ENCODE results near the gene AGPAT3.

Gene AGPAT3

DNA sequence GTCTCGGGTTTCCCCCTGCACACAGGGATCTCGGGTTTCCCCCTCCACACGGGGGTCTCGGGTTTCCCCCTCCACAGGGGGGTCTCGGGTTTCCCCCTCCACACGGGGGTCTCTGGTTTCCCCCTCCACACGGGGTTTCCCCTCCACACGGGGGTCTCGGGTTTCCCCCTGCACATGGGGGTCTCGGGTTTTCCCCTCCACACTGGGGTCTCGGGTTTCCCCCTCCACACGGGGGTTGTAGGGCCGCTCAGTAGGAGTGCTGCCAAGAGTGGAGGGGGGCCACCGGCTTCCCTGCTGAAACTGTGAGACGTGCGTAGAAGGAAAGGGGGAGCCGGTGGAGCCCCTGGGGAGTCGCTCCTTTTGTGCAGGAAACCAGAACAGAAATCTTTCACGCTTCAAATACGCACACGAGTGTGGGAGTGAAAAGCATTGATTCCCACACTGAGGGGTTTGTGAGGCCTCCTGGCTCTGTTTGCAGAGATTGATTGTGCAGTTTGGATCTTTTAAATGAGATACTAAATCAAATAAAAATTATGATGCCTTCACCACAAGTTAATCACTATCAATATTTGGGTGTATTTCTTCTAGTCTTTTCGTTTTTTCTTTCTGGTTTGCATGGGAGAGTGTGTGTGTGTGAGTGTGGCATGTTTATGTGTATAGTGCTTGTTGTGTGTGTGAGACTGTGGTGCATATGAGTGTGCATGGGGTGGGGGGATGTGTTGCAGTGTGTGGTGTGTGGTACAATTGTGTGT lies 92.8 kb downstream of the AGPAT3 start:
- no peak for DNase-seq

DNA sequence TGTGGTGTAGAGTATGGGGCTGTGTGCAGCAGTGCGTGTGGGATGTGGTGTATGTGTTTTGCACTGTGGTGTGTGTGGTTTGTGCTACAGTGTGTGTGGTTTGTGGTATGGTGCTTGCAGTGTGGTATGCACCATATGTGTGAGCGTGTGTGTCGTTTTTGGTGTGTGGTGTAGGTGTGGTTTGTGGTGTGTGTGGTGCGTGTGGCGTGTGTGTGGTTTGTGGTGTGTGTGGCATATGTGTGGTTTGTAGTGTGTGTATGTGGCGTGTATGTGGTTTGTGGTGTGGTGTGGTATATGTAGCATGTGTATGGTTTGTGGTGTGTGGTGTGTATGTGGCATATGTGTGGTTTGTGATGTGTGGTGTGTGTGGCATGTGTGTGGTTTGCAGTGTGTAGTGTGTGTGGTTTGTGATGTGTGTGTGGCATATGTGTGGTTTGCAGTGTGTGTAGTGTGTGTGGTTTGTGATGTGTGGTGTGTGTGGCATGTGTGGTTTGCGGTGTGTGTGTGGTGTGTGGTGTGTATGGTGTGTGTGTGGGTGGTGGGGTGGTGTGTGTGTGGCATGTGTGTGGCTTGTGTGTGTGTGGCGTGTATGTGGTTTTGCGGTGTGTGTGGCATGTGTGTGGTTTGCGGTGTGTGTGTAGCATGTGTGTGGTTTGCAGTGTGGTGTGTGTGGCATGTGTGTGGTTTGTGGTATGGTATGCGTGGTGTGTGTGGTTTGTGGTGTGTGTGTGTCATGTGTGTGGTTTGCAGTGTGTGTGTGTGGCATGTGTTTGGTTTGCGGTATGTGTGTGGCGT lies 93.5 kb downstream of the AGPAT3 start:
- DNase-seq, result no peak

DNA sequence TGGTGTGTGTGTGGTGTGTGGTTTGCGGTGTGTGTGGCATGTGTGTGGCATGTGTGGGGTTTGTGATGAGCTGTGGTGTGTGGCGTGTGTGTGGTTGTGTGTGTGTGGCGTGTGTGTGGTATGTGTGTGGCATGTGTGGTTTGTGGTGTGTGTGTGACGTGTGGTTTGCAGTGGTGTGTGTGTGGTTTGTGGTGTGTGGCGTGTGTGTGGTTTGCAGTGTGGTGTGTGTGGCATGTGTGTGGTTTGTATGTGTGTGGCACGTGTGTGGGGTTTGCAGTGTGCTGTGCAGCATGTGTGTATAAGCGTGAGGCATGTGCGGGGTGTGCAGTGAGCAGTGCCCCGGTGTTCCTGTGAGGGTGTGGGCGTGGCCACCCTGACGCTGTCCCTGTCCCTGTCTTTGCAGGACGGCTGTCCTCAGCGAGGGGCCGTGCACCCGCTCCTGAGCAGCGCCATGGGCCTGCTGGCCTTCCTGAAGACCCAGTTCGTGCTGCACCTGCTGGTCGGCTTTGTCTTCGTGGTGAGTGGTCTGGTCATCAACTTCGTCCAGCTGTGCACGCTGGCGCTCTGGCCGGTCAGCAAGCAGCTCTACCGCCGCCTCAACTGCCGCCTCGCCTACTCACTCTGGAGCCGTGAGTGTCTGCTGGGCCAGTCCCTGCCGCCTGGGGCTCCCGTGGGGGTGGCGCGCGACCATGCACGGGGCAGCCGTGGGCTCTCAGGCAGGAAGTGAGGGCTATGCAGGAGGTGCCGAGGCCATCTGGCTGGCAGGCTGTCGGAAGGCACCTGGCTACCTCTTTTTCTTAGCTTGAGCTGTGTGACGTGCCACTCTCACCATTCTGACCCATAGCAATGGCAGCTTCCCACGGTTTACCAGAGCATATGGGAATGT lies 94.5 kb downstream of the AGPAT3 start:
- no peak for DNase-seq

DNA sequence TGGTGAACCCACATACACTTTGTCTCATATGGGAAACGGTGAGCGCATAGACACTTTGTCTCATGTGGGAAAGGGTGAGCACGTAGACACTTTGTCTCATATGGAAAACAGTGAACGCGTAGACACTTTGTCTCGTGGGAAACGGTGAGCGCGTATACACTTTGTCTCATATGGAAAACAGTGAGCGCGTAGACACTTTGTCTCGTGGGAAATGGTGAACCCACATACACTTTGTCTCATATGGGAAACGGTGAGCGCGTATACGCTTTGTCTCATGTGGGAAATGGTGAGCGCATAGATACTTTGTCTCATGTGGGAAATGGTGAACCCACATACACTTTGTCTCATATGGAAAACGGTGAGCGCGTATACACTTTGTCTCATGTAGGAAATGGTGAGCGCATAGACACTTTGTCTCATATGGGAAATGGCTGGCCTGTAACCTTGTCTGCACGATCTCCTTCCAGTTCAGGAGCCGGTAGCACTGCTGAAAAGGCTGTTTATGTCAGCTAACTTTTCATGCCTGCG lies 96.4 kb downstream of the AGPAT3 start:
- DNase-seq, result no peak

DNA sequence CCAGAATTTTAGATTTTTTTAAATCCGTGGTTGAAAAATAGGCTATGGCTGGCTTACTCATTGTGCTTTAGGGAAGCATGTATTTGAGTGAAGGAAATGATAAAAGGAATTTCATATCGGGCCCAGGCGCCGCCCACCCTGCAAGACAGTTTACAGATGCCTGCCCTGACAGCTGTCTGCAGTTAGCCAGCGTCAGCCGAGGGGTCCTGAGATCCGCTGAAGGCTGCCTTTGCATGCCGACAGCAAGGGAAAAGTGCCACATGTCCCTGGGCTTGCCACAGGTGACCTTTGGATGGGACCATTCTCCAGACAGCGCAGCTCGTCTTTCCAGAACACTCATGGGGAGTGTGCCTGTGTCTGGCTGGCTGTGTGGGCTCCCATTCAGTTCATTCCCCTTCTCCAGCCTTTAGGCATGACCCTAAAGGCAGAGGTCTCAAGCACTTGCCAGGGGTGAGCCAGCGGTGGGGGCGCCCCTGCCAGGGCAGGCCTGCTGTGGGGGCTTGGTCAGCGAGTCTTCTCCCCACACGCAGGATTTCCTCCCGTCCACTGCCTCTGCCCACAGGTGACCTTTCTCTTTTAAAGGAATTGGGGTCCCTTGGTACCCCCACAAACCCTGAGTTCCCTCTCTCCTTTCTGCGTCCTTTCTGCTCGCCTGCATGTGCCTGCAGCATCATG lies 101.0 kb downstream of the AGPAT3 start:
- no peak for DNase-seq

DNA sequence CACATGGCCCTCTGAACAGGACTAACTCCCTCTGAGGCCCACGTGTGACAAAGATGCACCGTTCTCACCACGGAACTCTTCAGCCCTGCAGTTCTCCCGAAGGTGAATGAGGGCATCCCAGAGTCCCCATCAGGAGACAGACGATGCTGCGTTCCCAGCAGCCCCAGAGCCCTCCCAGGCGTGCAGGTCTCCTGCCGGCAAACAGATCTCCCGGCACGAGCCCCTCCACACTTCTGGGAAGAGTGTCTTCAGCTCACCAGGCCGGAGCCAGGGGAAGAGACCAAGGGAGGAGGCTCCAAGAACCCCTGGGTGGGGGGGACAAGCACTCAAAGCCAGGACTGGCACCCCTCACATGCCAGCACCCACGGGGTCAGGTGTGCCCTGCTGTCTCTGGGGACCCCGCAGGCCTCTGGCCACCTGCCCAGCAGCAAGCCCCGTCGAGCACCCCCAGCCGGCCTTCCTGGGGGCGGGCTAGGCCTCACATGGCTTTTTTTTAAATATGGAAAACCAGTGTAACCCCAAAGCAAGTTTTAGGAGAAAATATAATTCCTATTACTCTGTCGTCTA lies 102.0 kb downstream of the AGPAT3 start:
- DNase-seq, result no peak

DNA sequence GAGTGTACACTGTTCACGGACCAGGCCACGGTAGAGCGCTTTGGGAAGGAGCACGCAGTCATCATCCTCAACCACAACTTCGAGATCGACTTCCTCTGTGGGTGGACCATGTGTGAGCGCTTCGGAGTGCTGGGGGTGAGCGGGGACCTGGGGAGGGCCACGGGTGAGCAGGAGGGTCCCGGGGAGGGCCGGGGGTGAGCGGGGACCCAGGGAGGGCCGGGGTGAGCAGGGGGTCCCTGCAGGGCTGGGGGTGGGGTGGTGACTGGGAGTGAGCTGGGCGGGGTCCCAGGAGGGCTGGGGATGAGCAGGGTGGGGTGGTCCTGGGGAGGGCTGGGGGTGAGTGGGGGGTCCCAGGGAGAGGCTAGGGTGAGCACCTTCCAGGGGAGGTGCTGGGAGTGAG lies 103.0 kb downstream of the AGPAT3 start:
- no peak for DNase-seq

DNA sequence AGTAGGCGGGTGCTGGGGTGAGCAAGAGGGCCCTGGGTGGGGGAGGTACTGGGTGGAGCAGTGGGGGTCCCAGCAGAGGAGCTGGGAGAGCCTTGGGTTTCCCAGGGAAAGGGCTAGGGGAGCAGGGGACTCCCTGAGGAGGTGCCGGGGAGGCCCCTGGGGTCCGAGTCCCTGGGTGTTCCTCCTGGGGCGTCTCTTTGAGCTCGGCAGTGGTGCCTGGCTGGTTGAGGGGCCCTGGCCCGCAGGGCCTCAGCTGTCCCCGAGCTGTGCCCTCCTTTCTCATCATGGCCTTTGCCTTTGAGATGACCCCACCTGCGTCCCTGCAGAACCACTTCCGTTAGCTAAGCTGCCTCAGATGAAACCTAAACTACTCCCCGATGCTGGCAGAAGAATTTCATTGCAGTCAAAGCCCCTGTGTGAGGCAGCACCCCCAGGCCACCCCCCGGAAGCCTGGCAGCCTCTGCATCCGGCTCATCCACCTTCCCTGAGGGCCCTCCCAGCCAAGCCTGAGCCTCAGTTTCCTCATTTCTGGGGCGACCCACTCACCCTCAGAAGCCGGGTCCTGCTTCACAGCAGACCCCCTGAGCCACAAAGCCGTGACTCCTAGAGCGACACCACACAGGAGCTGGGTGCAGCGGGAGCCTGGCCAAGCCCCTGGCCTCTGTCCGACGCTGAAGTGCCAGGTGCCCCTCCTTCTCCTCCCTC lies 103.5 kb downstream of the AGPAT3 start:
- no peak for DNase-seq

DNA sequence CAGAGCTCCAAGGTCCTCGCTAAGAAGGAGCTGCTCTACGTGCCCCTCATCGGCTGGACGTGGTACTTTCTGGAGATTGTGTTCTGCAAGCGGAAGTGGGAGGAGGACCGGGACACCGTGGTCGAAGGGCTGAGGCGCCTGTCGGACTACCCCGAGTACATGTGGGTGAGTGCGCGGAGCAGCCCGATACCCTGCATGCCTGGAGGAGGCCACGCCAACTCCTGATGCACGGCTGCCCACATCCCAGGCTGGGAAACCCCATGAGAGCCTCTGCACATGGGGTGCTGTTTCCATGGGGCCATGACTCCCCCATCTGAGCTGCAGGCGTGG lies 104.1 kb downstream of the AGPAT3 start:
- DNase-seq, result no peak

DNA sequence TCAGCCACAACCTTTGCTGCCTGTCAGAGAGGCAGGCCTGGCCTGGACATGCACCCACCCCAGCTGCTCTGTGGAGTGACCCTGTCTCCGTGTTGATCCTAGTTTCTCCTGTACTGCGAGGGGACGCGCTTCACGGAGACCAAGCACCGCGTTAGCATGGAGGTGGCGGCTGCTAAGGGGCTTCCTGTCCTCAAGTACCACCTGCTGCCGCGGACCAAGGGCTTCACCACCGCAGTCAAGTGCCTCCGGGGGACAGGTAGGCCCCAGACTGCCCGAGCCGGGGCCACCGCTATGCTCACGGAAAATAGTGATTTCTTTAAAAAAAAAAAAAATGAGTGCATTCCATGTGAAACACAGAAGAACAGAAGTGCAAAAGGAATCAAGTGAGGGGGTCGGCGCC lies 105.5 kb downstream of the AGPAT3 start:
- DNase-seq, result no peak

DNA sequence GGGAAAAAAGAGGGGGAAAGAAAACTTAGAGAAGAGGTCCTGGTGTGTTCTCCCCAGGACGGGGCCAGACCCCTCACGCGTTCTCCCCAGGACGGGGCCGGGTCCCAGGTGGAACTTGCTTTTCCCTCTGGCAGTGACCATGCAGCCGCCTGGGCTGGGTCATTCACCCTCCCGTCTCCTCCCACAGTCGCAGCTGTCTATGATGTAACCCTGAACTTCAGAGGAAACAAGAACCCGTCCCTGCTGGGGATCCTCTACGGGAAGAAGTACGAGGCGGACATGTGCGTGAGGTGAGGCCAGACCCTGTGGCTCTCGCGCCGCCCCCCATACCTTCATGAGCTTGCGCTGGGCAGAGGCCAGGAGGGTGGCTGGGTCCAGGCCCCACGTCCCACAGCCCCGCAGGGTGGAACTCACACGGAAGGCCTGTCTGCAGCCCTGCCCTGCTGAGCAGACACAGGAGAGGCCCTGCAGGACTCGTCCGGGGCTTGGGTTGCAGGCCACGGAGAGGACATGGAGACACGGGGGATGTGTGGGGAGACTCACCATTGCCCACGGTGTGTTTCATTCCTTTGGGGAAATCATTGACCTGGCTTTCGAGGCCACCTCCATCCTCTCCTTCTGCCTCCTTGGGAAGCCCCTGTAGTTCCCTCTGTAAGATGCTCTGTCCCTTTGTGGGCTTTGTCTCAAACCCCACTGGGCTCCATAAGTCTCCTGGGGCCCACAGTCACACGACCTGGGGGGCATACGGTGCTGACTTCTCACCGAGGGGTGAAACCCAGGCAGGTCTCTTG lies 106.4 kb downstream of the AGPAT3 start:
- no peak for DNase-seq

DNA sequence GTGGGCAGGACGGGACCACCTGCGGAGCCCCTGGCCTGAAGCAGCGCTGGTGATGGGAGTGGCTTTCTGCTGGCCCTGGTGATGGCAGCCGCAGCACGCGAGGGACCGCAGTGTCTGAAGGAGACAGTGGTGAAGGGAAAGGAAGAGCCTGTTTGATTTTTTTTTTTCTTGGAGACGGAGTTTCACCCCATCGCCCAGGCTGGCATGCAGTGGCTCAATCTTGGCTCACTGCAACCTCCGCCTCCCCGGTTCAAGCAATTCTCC lies 106.9 kb downstream of the AGPAT3 start:
- DNase-seq, result no peak

DNA sequence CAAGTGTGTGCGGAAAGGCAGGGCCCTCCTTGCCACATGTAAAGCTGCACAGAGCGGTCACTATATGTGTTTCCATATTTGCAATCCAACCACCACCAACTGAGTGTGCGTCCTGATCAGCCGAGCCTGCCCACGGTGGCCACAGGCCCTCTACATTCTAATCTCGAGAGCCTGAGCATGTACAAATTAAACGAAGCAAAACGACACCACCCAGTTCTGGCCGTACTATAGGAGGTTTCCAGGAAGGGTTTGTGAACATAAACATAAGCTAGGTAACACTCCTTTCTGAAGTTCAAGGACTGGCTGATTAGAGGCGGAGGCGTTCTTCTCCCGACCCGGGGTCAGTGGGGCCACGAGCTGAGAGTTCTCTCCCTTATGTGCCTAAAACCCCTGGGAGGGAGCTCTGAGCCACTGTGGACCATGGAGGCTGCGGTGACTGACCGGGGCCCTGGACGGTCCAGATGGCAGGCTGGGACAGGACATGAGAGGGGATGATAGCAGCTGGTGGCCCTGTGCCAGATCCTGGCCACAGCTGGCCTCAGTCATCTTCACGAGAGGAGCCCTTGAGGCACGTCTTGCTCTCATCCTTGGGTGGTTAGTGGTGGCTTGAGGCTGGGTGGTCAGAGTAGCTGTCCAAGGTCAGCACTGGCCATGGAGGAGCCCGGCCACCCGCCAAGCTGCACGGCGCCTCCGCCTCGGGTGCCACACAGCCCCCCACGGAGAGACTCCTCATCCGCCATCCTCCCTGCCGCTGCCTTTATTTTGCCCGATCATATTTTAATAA lies 108.0 kb downstream of the AGPAT3 start:
- no peak for DNase-seq

DNA sequence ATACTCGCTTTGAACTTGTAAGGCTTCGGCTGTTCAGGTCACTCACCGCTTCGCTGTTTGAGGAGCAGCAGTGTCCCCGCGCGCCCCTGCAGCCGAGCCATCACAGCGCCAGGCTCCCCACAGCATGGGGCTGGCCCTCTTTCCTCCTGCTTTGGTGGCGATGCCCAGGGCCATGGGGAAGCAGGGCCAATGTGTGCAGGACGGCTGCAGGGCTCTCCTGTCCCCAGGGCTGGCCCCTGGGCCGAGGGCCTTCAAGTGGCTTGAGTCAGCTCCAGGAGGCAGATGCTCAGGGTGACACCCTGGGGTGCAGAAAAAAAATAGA lies 108.6 kb downstream of the AGPAT3 start:
- DNase-seq, result no peak

DNA sequence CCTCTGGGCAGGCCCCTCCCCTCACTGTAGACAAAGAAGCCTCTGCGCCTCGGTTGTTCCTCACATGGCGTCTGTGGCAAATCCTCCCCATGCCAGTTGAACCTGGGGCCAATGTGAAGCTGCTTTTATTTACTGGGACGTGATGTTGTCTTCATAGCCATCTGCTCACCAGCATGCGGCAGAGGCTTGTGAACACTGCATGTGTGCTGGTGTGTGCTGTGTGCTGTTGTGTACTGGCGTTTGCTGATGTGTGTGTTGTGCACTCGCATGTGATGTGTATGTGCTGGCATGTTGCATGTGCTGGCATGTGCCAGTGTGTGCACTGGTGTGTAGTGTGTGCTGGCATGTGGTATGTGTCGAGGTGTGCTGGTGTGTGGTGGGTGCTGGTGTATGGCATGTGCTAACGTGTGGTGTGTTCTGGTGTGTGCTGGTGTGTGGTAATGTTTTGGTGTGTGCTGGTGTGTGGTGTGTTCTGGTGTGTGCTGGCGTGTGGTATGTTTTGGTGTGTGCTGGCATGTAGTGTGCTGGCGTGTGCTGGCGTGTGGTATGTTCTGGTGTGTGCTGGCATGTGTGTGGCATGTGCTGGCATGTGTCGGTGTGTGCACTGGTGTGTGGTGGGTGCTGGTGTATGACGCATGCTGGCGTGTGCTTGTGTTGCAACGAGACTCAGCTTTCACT lies 109.9 kb downstream of the AGPAT3 start:
- DNase-seq, result no peak

DNA sequence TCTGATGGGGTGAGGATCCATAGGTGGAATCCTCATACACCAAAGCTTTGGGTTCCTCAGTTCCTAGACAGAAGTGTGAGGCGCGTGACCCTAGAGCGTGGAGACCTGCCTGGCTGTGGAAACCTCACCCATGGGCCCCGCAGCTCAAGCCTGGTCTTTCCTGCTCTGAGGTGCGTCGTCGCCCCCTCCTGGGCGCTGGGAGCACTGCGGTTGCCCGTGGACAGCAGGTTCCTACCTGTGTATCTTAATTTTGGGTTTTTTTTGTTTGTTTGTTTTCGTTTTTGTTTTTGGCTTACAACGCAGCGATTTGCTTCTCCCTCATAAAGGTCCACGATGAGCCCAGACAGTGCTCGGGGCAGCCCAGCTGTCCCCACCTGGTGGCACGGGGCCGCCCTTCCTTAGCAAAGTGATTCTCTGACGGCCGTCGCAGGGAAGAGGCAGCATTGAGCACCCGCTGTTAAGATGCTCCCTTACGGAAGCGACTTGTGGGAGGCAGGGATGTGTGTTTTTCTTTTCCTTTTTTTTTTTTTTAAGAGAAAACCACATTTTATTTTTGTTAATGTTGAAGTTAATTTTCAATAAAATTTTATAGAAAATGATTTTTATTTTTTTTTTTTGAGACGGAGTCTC lies 110.6 kb downstream of the AGPAT3 start:
- DNase-seq, result peak; percentile 52

DNA sequence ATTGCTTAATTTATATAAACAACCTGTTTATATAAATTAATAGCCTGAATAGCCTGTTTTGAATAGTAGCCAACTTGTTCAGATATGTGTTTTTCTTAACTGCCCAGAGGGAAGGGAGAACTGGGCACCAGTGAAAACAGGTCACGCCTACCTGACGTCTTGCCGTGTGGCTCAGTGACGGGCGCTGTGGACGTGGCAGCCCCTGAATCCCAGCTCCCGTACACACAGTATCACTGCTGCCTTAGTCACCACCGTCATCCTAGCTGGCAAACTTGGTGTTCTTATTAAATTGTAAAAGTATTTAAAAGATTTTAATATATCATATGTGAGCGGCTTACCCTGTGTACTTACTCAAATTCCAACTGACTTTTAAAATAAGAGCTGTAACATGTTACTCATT lies 111.6 kb downstream of the AGPAT3 start:
- no peak for DNase-seq

DNA sequence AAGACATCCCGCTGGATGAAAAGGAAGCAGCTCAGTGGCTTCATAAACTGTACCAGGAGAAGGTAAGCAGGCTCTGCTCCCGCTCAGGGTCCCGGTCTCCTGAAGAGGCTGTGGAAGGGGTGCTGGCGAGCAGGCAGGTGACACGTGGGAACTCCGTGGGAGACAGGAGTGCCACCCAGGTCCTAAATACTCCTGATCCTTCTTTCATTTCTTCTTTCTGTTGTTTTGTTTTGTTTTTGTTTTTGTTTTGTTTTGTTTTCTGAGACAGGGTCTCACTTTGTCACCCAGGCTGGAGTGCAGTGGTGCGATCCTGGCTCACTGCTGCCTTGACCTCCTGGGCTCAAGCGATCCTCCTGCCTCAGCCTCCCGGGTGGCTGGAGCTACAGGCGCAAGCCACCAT lies 113.0 kb downstream of the AGPAT3 start:
- DNase-seq, result no peak

DNA sequence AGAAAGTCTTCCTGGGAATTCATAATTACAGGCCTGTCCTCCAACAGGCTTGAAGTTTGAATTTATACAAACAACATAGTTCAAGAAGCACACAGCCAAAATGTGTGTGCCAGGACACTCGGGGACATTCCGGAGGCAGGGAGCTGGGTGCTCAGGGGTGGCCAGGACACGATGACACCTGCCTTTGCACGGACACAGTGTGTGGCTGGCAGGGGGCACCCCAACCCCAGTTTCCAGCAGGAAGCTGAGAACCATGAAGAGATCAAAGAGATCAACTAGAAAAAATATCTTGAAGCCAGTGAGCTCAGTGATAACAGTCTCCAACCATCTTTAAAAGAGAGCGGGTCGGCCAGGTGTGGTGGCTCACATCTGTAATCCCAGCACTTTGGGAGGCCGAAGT lies 114.6 kb downstream of the AGPAT3 start:
- DNase-seq, result no peak
